NCI-H1436 treated with DMSO at 0.1 percent for 48 hours (cell line): ENCODE data around the gene NBAS.

ENCODE experiments used
- DNase-seq: peaks from one replicate; lab custom pipeline; 2025; lab: John Stamatoyannopoulos, UW

NBAS gene

DNA sequence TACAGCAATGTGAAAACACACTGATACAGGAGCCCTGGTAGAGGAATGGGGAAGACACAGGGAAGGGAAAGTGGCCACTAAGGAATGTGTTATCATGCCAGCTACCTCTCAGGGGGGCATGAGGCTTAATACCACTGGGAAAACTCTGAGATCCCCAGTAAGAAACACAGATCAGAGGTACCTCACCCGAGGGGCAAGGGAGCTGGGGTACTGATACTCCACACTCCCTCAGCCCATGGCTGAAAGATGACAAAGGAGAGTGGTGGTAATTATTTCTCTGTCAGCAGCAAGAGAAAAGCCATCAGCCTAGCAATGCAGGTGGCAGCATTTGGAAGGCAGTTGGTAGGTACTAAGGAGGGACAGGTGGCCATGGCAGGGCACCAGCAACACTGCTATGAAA is 434.8 kb downstream of the NBAS start:
- no peak for DNase-seq

DNA sequence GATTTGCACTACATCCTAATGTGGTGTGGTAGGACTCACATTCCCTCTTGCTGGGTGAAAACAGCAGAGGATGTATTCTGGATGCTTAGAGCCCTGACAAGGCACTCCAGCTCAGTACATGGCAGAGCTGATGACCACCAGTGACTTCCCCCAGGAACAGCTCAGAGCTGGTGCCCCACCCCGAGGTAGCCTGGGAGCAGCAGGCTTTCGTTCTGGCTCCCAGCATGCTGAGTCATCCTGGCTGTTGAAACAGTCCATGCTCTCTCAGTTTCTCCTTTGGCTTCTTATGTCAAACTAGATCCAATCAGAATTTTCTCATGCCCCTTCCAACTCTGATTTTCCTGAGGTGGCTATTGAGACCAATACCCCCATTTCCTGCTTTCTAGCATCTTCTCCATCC is 438.2 kb downstream of the NBAS start:
- no peak for DNase-seq

DNA sequence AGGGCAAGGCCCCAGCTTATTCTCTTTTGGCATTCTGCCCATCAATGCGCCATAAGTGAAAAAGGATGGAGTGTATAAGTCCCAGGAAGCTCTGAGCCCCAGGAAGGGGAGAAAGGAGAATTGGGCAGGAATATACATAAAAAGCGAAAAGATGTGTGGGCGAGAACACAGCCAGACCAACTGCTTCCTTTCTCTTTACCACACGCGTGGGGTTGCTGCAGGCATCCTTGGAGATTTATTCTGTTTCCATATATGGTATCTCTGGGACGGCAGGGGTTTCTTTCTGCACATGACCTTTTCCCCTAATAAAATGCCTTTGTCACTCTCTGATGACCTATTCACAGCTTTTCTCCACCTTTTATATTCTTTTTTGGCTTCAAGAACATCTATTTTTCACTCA is 440.5 kb downstream of the NBAS start:
- DNase-seq, result no peak

DNA sequence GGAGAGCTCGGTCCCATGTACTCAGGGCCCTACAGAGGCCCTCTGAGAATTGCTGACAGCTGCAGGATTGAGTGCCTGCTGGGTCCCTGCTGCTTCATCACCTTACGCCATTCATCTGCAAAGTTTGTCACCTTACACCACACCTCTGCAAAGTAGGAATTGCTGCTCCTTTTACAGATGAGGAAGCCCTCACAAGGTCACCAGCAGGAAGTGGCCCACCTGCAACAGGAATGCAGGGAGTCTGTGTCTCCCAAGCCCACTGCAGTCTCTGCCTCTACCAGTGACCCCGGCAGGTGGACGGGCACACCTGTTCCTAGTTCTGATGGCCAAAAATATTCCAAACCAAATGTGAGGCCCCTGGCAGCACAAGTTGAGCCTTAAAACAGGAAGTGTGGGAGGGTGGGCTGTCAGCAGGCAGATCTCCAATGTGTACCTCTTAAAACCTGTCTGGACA is 441.4 kb downstream of the NBAS start:
- no peak for DNase-seq

DNA sequence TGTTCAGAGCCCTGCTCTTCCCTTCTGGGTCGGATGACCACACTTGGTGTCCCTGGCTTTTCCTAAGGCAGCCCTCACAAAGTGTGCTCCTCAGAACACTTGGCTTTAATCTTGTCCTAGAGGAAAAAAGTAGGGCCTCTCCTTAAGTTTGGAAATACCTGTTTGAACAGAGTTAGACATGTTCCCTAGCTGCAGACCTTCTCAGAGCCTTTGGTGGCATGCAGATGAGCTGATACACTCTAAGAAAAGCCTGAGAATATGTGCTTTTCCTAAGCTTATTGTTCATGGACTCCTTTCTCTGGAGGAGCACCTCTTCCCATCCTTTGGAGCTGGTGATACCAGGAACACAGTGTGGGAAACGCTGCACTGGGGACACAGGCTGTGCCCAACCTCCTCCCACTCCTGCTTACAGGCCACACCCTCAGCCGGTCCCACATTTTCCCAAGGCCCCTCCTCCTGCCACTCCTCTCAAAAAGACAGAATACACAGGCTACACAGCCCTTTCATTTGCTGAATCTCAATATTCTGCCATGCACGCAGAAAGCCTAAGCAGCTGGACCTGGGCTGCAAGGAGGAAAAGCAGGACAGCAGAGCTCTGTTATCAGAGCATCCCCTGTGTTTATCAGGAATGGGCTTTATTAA is 443.6 kb downstream of the NBAS start:
- no peak for DNase-seq
